HFF-Myc (cell line): ENCODE results near the gene LRRC17.

ENCODE experiments used
- DNase-seq: peaks from one replicate; pipeline ENCODE4 v3.0.0-alpha.2; 2011; ENCODE audit warnings: low read depth; ENCODE audit errors: extremely low read depth
- H3K4me3 ChIP-seq: replicated peaks from 2 replicates; pipeline ENCODE4 v1.5.1; 2011; ENCODE audit warnings: low read depth, mild to moderate bottlenecking, control low read depth, low read length
- TF ChIP-seq, protein P1 (sequence below): IDR thresholded peaks from 2 replicates; pipeline ENCODE4 v1.5.1; 2012; ENCODE audit warnings: mild to moderate bottlenecking, low read depth, low read length, control low read depth; ENCODE audit errors: missing control alignments

LRRC17 gene

DNA sequence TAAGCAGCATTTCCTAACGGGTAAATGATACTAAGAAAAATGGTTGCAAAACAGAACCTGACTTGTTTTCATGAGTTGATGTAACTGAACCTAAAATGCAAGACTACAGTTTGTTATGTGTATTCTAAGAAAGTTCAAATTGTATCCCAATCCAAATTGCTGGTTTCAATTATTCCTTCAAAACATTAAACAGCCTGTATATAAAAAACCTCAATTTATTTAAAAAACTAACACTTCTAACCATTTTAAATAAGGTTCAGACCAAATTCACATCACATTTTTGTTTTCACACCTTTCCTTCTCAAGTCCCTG lies 80.9 kb downstream of the LRRC17 start:
- TF ChIP-seq, protein P1, sequence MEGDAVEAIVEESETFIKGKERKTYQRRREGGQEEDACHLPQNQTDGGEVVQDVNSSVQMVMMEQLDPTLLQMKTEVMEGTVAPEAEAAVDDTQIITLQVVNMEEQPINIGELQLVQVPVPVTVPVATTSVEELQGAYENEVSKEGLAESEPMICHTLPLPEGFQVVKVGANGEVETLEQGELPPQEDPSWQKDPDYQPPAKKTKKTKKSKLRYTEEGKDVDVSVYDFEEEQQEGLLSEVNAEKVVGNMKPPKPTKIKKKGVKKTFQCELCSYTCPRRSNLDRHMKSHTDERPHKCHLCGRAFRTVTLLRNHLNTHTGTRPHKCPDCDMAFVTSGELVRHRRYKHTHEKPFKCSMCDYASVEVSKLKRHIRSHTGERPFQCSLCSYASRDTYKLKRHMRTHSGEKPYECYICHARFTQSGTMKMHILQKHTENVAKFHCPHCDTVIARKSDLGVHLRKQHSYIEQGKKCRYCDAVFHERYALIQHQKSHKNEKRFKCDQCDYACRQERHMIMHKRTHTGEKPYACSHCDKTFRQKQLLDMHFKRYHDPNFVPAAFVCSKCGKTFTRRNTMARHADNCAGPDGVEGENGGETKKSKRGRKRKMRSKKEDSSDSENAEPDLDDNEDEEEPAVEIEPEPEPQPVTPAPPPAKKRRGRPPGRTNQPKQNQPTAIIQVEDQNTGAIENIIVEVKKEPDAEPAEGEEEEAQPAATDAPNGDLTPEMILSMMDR: no peak
- H3K4me3 ChIP-seq: no peak overlapping the region
- DNase-seq: no peak

DNA sequence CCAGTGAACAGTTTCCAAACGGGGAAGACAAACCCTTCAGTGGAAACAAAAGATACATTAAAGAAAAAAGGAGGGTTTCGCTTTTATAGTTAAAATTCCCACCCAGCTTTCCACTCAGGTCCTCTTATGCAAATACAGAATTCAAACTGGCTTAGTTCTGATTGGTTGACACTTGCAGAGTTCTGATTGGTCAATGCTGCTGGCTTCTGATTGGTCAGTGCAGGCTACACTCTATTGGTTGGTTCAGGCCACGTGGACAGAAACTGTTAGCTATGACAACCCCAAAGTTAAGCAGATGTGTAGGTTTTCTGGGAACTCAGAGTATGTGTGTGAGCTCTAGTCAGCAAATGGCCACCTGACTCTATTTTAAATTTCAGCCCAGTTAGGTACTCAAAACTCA lies 81.8 kb downstream of the LRRC17 start:
- TF ChIP-seq, protein P1: no peak
- DNase-seq: no peak
- H3K4me3 ChIP-seq: no peak overlapping the region
